CD4-positive, alpha-beta T cell treated with Interleukin-17A for 4 hours (primary cell): Measurements from ENCODE around the gene MICU1.
"Not testable (repeated sequence)": the region's sequence is repeated elsewhere in the genome, so short reads cannot be mapped to it uniquely, and the experiment has no call there.

Experiments
- DNase-seq: peaks from one replicate; pipeline ENCODE4 v3.0.0-alpha.2; 2020; ENCODE audit warnings: mixed read lengths

The MICU1 gene

GRCh38 chr10:72552857-72553256 lies 73.0 kb downstream of the MICU1 start:
- DNase-seq: no peak

- no peak for DNase-seq
Measured at GRCh38 chr10:72550239-72550638, 75.6 kb downstream of the MICU1 start.

- DNase-seq: no peak
Measured at GRCh38 chr10:72545546-72545945, 80.3 kb downstream of the MICU1 start.

GRCh38 chr10:72543855-72544254 lies 82.0 kb downstream of the MICU1 start:
- not testable (repeated sequence) for DNase-seq

GRCh38 chr10:72542396-72542815 lies 83.5 kb downstream of the MICU1 start:
- no peak for DNase-seq

DNA sequence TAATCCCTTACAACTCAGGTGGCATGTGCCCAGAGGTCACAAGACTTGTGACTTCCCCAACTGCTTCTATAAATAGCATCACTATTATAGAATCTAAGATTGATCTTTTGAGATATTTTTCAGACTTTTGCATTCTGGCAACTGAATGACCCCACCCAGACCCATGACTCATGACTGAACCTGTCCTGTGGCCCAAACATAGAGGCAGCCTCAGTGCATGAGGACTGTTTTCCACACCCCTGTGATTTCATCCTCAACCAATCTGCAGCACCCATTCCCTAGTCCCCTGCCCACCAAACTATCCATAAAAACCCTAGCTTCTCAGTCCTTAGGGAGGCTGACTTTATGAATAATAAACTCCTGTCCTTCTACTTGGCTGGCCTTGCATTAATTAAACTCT lies 84.5 kb downstream of the MICU1 start:
- DNase-seq: no peak

DNA sequence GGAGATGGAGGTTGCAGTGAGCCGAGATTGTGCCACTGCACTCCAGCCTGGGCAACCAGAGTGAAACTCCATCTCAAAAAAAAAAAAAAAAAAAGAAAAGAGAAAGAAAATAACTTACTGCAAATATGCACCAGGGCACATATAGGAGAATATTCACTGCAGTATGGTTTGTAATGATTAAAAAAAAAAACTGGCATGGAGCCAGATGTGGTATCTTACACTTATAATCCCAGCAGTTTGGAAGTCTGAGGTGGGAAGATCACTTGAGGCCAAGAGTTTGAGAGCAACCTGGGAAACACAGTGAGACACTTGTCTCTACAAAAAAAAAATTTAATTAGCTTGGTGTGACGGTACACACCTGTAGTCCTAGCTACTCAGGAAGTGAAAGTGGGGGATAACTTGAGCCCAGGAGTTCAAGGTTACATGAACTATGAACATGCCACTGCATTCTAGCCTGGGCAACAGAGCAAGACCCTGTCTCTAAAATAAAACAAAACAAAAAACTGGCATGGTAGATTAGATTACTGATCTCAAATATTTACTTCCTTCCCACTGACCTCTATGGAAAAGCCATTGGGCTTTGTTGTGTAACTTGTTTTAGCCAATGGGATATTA lies 85.6 kb downstream of the MICU1 start:
- no peak for DNase-seq

DNA sequence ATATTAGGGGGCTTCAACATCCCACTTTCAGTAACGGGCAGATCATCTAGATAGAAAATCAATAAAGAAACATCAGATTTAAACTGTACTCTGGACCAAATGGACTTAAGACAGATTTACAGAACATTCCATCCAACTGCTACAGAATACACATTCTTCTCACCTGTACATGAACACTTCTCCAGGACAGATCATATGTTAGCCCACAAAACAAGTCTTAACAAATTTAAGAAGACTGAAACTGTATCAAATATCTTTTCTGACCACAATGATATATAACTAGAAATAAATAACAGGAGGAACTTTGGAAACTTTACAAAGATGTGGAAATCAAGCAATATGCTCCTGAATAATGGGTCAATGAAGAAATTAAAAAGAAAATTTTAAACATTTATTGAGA lies 86.7 kb downstream of the MICU1 start:
- DNase-seq: no peak

DNA sequence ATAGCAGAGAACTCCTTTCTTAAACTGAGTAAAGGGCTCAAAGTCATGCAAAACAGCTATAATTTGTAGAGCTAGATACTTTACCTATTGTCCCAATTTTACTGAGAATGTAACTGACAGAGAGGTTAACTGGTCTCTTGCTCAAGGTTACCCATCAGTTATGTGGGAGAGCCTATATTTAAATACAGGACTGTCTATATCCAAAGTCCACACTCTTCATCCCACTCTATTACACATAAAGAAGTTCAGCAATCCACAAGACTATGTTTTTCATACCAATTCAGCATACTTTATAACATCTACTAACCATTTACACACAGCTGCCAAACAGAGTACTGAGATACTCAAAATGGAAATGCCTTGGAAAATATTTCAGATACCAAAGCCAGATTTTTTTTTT lies 100.2 kb downstream of the MICU1 start:
- DNase-seq: no peak

- no peak for DNase-seq
Measured at GRCh38 chr10:72525277-72525676, 100.6 kb downstream of the MICU1 start.

GRCh38 chr10:72524489-72524888 lies 101.4 kb downstream of the MICU1 start:
- no peak for DNase-seq

- no peak for DNase-seq
Measured at GRCh38 chr10:72523932-72524396, 101.9 kb downstream of the MICU1 start.

GRCh38 chr10:72523062-72523461 lies 102.8 kb downstream of the MICU1 start:
- no peak for DNase-seq

- DNase-seq: no peak
Measured at GRCh38 chr10:72517244-72517643, 108.6 kb downstream of the MICU1 start.

DNA sequence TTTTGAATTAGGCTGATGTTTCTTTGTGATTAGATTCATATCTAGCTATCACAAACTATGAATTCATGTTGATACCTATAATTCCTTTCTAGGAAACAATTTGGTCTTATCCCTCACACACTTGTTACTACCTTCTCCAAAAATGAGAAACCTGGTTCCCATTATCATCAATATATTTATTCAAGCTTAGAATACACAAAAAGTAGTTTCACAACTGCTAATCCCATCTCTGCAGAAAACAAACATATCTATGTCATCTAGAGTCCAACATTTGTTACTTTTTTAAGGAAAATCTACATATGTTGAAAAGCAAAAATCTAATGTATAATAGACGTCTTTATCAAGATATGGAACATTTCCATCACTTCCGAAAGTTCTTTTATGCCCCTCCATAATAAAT lies 110.4 kb downstream of the MICU1 start:
- no peak for DNase-seq

- no peak for DNase-seq
Measured at GRCh38 chr10:72513910-72514309, 112.0 kb downstream of the MICU1 start.

DNA sequence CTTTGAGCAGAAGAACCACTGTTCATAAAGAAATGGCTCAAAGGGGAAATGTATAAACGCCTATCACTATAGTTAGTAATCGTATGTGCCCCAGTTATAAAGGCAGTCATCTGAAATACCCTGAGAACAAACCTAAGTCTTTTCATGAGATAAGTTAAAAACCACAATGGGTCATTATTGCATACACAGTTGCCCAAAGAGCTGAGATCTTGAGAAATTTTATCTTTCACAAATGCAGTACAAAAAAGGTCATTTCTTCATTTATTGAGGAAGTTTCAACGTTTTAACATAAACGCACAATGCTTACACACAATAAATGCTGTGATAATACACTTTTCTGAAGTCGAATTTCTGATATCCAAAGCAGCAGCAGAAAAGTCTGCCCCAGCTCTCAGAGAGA lies 114.4 kb downstream of the MICU1 start:
- no peak for DNase-seq

DNA sequence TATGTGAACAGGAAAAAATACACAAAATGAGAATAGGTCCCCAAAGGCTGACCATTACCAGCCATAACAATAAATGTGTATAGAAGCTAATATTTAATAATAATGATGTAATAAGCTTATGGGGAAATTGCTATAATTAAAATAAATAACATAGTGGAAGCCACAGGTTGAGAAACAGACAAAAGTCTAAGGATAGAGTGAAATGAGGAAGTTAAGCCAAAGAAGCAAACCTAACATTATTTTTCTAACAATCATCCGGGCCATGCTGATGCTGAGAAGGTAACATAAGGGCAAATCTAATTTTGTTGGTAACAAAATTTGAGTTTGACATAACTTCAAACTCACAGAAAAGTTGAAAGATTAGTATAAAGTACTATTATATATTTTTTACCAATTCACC lies 115.9 kb downstream of the MICU1 start:
- DNase-seq: no peak

- DNase-seq: no peak
Measured at GRCh38 chr10:72509206-72509799, 116.6 kb downstream of the MICU1 start.

DNA sequence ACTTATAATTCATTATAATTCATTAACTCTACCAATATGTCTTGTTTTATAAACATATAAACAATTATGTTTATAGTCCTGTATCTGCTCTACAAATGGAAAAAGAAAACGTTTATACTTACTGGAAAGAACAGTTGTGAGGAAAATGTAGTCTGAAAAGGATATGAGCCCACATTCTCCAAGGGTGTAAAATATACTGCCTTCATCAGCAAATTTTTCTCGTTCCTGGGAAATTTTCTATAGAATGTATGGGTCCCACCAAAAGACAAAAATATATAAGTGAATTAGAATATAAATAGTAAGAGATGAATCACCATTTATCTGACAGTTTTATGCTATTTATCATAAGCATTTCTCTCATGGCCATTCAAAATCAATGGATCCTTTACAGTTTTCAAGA lies 117.8 kb downstream of the MICU1 start:
- DNase-seq: no peak

- no peak for DNase-seq
Measured at GRCh38 chr10:72506474-72506873, 119.4 kb downstream of the MICU1 start.

GRCh38 chr10:72505435-72505834 lies 120.4 kb downstream of the MICU1 start:
- DNase-seq: no peak

DNA sequence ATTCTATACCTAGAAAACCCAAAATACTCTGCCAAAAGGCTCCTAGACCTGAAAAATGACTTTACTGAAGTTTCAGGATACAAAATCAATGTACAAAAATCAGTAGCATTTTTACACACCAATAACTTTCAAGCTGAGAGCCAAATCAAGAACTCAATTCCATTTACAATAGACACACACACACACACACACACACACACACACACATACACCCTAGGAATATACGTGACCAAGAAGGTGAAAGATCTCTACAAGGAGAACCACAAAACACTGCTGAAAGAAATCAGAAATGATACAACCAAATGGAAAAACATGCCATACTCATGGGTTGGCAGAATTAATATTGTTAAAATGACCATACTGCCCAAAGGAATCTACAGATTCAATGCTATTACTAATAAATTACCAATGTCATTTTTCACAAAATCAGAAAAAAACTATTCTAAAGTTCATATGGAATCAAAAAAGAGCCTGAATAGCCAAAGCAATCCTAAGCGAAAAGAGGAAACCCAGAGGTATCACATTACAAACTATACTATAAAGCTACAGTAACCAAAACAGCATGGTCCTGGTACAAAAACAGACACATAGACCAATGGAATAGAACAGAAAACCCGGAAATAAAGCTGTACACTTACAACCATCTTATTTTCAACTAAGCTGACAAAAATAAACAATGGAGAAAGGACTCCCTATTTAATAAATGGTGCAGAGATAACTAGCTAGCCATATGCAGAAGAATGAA lies 122.0 kb downstream of the MICU1 start:
- DNase-seq: no peak

- DNase-seq: no peak
Measured at GRCh38 chr10:72503241-72503640, 122.6 kb downstream of the MICU1 start.
